Fibroblast of skin of abdomen (primary cell): ENCODE results near the gene NUPR1.
"Not testable (repeated sequence)": the region's sequence is repeated elsewhere in the genome, so short reads cannot be mapped to it uniquely, and the experiment has no call there.

Source experiments
- DNase-seq: peaks from one replicate; pipeline ENCODE4 v3.0.0-alpha.2; 2013

The NUPR1 gene

DNA sequence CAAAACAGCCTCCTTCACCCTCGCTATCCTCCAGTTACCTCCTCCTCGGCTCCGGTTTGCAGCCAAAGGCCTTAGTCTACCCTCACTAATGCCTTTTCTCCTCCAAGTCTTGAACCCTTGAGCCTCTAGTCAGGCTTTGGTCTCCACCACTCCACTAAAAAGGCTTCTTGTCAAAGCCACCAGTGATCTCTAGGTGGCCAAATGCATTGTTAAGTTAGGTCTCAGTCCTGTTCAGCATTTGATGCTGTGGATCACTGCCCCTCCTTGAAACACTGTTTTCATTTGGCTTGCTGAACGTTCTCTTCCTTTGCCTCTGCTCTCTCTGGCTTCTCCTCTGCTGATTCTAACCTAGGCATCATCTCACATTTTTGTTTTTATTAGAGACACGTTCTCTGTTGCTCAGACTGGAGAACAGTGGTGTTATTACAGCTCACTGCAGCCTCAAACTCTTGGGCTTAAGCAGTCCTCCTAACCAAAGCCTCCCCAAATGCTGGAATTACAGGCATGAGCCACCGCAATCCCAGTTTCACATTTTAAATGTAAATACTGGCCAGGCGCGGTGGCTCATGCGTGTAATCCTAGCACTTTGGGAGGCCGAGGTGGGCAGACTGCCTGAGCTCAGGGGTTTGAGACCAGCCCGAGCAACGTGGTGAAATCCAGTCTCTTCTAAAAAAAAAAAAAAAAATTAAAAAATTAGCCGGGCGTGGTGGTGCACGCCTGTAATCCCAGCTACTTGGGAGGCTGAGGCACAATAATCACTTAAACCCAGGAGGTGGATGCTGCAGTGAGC is 16.1 kb upstream of the NUPR1 start:
- DNase-seq = no peak

DNA sequence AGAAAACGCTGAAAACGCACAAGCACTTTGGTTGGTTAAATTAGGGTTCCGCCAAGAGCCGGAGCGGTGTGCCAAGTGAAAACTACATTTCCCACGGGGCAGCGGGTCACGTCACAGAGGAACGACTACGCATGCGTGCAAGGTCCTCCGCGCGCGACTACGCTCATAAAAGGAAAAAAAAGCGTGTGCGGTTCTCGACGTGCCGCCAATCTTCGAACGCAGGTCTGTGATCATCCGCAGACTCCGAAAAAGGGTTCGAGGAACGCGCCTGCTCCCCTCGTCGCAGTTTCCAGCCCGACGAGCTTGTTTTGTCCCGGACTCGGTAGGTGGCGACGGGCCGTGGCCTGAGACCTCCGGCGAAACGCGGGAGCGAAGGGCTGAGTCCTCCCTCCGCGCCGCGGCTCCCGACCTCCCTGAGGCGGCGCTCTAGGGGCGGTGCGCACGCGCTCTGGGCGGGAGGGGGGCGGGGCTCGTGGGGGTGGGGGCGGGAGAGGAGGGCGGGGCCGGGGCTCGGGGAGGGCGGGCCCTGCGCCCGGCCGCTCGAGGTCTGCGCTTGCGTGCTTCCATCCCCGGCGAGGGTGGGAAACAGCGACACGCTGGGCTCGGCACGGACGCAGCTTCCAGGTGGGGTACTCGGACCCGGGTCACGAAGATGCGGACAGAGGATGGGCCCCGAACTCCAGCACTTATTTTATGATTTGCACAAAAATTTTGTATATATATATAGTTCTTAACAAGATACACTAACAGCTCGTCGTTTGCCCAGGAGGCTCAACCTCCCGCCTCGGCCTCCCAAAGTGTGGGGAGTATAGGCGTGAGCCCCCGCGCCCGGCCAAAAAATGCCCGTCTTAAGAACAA is 15.2 kb upstream of the NUPR1 start, which contains the start of gene SGF29:
SGF29 (plus strand) TSS at position 145 of the 858 bp plus-strand sequence. CDS start 27,150 bp downstream, outside the sequence.
- DNase-seq = peak; percentile 92

DNA sequence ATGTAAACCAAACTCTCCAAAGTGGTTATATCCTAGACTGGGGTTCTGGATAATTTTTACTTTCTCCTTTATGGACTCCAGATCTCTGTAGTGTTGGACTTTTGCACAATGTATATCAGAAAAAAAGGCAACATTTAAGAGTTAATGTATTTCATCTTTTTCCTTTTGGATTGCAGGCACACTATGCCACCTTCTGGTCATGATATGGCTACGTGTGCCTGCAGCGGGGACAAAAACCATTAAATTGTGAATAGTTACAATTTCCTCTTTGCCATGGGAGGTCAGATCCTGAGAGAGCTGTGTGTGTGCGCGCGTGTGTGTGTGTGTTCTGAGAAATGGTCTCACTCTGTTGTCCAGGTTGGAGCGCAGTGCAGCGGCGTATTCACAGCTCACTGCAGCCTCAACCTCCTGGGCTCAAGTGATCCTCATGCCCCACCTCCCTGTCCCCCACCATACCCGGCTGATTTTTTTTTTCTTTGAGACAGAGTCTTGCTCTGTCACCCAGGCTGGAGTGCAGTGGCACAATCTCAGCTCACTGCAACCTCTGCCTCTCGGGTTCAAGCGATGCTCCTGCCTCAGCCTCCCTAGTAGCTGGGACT is 10.6 kb upstream of the NUPR1 start:
- DNase-seq = peak; percentile 36

DNA sequence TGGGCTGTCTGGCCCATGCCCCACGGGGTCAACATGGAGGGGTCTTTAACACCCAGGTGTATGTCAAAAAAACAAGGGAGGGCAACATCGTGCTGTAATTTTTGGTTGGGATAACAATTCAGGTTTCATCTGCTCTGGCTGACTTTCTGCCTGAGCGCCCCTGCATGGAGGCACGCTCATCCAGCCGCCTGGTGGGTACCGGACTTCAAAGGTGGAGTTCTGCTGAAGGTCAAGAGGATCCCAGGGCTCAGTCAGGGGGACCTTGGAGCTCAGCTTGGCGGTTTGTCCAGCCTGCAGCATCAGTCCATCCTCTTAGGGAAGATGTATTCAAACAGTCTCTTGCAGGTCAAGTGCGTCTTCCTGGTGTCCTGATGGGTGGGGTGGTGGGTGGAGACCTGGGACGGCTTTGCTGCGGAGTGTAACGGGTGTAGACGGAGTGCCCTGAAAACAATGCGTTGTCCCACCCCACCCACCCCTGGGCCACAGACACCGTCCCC is 9.6 kb upstream of the NUPR1 start:
- DNase-seq = no peak

DNA sequence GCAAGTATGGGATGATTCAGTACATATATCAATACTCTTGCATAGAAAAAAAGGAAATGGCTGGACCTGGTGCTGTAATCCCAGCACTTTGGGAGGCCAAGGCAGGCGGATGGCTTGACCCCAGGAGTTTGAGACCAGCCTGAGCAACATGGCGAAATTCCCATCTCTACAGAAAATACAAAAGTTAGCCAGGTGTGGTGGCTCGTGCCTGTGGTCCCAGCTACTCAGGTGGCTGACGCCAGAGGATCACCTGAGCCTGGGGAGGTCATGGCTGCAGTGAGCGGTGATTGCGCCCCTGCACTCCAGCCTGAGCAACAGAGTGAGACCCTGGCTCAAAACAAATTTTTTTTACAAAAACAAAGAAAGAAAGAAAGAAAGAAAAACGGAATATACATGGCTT is 7.9 kb upstream of the NUPR1 start:
- no peak for DNase-seq

DNA sequence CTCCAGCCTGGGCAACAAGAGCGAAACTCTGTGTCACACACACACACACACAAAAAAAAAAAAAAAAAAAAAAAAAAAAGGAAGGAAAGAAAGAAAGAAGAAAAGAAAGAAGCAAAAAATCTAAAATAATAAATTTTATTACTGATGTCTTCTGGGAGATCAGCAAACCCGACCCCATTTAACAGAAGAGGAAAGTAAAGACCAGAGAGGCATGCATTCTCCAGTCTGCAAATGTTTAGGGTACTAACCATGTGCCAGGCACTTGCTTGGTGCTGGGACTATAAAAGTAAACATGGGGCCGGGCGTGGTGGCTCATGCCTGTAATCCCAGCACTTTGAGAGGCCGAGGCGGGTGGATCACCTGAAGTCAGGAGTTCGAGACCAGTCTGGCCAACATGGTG is 7.2 kb upstream of the NUPR1 start:
- DNase-seq = not testable (repeated sequence)

DNA sequence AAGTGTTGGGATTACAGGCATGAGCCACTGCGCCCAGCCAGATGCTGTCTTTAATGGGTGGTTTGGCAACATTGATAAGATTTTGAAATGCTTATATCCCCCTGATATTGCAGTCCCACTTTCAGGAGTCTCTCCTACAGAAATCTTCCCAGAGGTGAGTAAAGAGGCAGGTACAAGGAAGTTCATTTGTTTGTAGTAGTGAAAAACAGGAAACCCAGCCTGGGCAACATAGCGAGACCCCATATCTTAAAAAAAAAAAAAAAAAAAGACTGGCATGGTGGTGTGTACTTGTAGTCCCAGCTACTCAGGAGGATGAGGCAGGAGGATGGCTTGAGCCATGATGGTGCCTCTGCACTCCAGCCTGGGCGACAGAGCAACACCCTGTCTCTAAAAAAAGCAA is 6.2 kb upstream of the NUPR1 start:
- no peak for DNase-seq

DNA sequence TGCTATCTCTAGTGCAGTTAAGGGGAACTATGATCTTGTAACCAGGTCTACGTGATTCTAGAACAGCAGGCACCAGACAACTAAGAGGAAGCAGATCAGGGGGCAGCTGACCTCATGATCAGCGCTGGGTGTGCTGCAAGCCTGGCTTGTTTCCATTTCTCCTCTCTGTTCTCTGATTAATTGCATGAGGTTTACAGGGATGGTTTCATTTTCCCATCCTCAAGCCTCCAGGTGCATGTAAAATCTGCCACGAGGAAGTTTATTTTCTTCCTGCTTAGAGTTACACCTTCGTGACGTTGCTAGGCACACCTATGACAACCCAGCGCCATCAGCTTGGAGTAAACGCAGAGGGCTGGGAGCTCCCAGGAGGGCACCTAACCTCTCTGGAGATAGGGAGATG is 4.3 kb upstream of the NUPR1 start:
- DNase-seq = no peak

DNA sequence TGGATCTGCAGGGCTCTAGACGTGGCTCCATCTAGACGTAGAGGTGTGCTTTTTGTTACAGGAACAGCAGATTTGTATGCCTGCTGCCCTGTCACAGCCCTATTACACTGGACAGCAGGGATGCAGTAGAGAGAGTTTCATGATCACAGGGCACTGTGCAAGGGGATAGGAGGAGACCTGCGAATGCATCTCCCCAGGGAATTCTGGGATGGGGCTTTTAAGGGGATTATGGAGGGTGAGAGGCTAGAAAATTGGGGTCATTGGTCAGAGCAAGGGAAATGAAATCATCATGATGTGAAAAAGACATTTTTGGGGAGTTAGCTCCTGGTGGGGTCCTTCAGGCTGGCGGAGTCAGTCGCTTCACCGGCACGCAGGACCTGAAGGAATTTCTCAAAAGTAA is 3.9 kb upstream of the NUPR1 start:
- no peak for DNase-seq

DNA sequence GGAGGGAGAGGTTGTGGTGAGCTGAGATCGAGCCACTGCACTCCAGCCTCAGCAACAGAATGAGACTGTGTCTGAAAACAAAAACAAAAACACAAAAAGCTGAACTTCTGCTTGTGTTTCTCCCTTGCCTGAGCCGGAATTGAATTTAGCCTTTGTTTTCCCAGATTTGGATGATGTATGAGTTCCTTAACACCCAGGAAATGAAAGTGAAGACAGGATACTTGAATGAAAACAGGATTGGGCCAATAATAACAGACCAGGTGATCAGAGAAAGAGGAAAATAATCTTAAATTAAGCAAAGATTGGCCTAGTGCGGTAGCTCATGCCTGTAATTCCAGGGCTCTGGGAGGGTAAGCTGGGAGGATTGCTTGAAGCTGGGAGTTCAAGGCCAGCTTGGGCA is 1.6 kb upstream of the NUPR1 start:
- DNase-seq = no peak

DNA sequence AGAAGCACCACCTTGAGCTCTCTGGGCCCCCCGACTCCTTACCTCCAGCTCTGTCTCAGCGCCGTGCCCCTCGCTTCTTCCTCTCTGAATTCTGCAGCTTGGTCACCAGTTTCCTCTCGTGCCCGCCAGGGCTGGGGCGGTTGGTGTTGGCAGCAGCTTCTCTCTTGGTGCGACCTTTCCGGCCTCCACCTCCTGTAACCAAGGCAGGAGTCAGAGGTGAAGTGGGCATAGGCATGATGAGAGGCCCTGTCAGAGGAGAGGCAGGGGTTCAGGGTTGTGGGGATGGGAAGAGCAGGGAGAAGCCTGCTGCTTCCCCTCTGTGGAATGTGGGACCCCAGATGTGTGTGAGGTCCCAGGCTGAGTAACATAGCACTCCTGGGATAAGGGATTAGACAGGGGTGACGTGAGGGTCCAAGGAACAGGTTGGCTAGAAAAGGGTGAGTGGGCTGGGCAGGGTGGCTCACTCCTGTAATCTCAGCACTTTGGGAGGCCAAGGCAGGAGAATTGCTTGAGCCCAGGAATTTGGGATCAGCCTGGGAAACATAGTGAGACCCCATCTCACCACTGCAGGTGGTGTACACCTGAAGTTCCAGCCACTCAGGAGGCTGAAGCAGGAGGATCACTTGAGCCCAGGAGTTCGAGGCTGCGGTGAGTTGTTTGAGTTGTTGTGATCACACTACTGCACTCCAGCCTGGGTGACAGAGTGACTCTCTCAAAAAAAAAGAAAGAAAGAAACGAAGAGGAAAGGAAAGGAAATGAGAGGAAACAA is 626 bp downstream of the NUPR1 start:
- no peak for DNase-seq

DNA sequence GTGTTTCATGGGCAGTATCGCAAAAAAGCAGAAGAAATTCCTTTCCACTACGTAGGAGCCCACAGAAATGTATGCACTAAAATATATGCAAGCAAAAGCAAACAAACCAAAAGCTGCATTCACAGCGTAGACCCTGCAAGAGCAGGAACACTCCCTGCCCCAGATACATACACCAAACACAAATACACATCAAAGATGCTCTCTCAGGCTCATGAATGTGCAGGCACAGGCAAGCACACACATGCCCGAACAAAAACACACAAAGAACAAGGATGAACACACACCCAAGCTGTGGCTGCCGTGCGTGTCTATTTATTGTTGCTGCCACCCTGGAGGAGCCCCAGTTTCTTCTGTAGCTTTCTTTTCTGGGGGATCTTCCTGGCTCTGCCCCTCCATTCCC is 1.7 kb downstream of the NUPR1 start:
- no peak for DNase-seq

DNA sequence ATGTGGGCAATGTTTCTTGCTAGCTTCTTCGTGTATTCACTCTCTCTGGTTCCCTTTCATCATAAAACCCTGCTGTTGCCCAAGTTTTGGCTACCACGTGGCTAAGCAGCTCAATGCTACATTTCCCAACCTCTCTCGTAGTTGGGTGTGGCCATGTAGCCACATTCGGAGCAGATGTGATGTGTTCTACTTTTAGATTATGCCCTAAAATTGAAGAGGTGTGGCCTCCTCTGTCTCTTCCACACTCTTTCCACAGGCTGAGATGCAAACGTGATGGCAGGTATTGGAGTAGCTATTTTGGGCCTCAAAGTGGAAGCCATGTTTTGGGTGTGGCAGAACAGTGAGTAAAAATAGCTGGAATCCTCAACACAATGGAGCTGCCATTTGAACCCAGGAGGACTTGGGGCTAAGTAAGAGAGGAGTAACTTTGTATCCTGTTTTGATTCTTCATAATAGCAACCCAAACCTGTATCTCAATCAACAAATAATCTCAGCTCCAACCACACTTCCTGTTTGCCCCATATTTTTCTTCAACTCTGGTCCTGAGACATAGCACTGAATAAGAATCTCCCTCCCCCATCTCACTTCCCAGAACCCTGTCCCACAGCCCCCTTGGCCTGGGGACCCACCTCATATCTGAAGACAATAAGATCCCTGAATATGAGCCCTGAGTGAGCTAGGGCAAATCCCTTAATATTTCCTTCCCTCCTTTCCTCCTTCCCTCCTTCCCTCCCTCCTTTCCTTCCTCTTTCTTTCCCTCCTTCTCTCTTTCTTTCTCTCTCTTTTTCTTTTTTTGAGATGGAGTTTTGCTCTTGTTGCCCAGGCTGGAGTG is 4.0 kb downstream of the NUPR1 start:
- peak; percentile 28 for DNase-seq

DNA sequence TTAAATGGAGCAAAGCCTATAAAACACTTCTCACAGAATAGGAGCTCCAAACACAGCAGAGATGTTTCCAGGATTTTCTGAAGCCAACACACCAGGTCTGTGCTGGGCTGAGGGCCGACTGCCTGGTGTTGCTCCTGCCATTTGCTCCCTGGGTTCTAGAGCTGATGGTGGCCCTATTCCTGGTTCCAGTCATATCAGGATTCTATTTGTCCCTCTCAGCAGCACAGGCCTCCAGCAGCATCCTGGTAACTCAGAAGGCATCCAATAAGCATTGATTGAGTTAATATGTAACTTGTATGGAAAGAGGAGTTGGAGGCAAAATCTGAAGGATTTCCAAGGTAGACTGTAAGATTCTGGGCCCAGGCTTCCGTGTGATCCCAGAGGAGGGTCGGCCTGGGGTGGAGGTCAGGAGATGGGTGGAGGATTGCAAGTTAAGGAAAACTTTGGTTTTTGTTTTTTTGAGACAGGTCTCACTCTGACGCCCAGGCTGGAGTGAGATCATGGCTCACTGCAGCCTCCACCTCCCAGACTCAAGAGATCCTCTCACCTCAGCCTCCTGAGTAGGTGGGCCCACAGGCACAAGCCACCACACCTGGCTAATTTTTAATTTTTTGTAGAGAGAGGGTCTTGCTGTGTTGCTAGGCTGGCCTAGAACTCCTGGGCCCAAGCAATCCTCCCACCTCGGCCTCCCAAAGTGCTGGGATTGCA is 5.7 kb downstream of the NUPR1 start:
- no peak for DNase-seq

DNA sequence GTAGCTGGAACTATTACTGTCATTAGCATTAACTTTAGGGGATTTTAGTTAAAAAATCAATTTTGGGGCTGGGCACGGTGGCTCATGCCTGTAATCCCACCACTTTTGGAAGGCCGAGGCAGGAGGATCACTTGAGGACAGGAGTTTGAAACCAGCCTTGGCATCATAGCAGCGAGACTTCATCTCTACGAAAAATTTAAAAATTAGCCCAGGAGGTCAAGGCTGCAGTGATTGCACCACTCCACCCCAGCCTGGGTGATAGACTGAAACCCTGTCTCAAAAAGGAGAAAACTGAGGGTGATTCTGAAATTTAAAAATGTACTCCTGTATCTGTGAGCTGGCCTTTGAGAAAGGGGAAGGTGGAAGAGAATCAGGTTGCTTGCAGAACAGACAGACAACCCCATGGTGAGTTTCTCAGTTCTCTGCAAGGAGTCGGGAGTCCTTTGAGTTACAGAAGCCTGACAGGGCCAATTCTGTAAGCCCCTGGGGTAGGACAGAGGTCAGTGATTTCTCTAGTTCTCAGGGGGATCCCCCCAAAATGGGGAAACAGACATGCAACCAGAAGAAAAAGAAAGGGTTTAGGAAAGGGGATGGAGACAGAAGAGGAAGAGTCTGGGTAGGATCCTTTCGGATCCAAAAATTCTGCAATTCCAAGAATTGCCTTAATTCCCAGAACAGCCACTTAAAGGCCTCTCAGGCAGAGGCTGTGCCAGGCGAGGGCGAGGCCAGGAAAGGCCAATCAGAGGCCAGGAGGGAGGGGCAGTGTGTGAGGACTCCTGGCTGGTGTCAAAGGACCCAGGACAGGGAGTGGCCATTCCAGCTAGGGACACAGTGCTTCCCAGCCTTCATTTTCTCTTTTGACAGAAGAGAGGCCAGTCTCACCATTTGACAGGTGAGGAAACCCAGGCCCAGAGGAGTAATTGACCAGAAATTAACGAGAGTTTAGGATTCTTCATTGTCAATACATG is 6.7 kb downstream of the NUPR1 start:
- no peak for DNase-seq

DNA sequence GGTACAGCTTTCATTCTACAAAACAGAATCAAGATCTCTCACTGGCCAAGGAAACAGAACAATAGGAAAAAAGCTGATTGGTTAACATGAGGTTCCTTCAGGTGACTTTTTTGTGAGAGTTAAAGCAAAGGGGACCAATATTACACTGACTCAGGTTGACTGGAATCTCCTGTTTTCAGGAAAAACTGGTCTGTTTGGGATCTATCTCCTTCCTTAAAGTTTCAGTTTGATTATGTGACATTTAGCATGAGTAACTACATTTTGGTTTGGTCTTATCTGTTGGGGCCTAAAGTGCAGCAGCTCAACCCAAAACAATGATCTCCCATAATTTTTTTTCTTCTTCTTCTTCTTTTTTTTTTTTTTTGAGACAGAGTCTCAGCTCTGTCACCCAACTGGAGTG is 9.7 kb downstream of the NUPR1 start:
- DNase-seq = no peak

DNA sequence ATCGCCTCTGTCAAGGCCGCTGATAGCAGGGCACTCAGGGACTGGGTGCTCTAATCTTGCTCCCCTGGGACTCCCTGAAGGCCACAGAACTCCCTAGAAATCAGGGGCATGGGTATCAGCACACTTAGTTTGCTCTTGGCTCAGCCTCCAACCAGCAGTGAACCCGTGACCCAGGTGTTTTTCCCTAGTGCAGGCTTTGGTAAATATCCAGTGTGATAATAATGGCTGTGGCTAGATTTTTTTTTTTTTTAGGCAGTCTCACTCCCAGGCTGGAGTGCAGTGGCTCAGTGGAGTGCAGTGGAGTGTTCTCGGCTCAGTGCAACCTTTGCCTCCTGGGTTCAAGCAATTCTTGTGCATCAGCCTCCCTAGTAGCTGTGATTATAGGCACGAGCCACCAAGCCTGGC is 10.3 kb downstream of the NUPR1 start:
- DNase-seq = no peak

DNA sequence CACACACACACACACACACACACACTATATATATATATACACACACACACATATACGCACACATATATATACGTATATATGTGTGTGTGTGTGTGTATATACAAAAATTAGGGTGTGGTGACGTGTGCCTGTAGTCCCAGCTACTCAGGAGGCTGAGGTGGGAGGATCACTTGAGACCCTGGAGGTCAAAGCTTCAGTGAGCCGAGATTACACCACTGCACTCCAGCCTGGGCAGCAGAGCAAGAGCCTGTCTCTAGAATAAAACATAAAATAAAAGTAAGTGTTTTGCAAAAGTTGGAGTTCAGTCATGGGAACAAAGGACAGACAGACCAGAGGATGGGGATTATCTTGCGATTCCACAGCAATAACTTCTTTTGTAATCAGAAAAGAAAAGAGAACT is 10.8 kb downstream of the NUPR1 start:
- no peak for DNase-seq

DNA sequence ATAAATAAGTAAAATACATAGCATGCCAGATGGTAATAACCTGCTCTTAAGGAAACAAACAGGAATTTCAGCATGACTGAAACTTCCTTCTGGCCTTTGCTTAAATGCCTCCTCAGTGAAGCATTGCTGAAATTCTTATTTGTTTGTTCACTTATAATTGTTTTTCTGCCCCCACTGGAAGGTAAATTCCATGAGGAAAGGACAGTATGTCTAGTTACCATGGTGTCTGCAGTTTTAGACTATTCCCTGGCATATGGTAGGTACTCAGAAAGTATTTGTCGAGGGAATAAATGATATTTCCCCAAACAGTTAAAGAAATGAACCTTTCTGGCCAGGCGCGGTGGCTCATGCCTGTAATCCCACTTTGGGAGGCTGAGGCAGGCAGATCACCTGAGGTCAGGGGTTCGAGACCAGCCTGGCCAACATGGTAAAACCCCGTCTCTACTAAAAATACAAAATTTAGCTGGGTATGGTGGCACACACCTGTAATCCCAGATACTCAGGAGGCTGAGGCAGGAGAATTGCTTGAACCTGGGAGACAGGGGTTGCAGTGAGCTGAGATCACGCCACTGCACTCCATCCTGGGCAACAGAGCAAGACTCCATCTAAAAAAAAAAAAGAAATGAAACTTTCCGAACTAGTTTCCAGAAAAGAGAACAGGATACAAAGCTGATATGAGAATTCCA is 11.5 kb downstream of the NUPR1 start:
- not testable (repeated sequence) for DNase-seq
